Activated CD8-positive, alpha-beta T cell treated with anti-CD3 and anti-CD28 coated beads for 36 hours (primary cell): ENCODE measurements around the gene CCDC141. TPM values are rescaled to one million over a fixed set of nuclear protein-coding genes. Genes with fewer than 3 reads are reported as not detected.

ENCODE experiments used
- ATAC-seq: fragments of 200-7000 bp; cut with Tn5 transposase; one replicate; pipeline ENCODE4 v1.10.0; 2021; ENCODE audit warnings: mild to moderate bottlenecking, moderate library complexity
- CTCF ChIA-PET: fragments of 350-600 bp; sonication (Branson Sonifier 250); formaldehyde crosslinking; loops from one replicate; lab custom pipeline; 2021; ENCODE audit warnings: antibody characterized with exemption; lab: Charles Lee
- POLR2A ChIA-PET: fragments of 350-600 bp; sonication (Branson Sonifier 250); formaldehyde crosslinking; loops from one replicate; lab custom pipeline; 2021; ENCODE audit warnings: antibody characterized with exemption; lab: Charles Lee
- DNase-seq: peaks from one replicate; pipeline ENCODE4 v3.0.0-alpha.2; 2020
- H3K27ac Mint-ChIP-seq: one replicate; pipeline ENCODE4 v1.8.0; 2021; ENCODE audit warnings: mild to moderate bottlenecking, mixed read lengths
- H3K27me3 Mint-ChIP-seq: one replicate; pipeline ENCODE4 v1.8.0; 2021; ENCODE audit warnings: mixed read lengths
- H3K36me3 Mint-ChIP-seq: one replicate; pipeline ENCODE4 v1.8.0; 2021; ENCODE audit warnings: low read depth, mixed read lengths
- H3K4me1 Mint-ChIP-seq: one replicate; pipeline ENCODE4 v1.8.0; 2021; ENCODE audit warnings: low read depth, mixed read lengths
- H3K4me3 Mint-ChIP-seq: one replicate; pipeline ENCODE4 v1.8.0; 2021; ENCODE audit warnings: mild to moderate bottlenecking, moderate library complexity, mixed read lengths
- H3K9me3 Mint-ChIP-seq: one replicate; pipeline ENCODE4 v1.8.0; 2021; ENCODE audit warnings: mixed read lengths
- intact Hi-C: fragments of 100-400 bp; cut with micrococcal nuclease; formaldehyde crosslinking; loops from one replicate; pipeline ENCODE4 v1.10.0; 2022
- total RNA-seq, 2 experiments: library from RNA; stranded (reverse); gene quantifications; one replicate each; pipeline ENCODE4 v1.2.3, GENCODE V29; 2021
- TF ChIP-seq, protein P1 (sequence below): fragments of 200-600 bp; IDR thresholded peaks from one replicate; pipeline ENCODE4 v1.8.0; 2022; ENCODE audit warnings: antibody characterized with exemption, mild to moderate bottlenecking

The CCDC141 gene
- total RNA-seq, 2 experiments from 2014 or later, result 6.5 to 7.8 TPM

DNA sequence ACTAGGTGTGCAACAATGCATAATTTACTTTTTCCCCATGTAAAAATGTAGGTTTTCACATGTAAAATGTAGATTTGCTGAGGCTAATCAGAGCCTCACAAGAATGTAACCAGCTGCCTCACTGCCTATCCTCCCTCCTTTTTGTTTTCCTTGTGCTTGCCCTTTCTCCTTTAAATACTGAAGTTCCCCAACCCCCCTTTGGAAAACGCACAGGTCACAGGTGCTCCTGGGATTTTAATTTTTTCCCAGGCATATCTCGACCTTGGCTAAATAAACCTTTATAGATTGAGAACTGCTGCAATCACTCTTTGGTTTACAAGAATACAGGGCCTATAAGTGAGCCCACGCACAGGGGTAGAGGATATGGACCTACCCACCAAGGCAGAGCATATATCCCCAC, 165.5 kb downstream of the CCDC141 start:
- POLR2A ChIA-PET, result no interaction called here
- TF ChIP-seq, protein P1, sequence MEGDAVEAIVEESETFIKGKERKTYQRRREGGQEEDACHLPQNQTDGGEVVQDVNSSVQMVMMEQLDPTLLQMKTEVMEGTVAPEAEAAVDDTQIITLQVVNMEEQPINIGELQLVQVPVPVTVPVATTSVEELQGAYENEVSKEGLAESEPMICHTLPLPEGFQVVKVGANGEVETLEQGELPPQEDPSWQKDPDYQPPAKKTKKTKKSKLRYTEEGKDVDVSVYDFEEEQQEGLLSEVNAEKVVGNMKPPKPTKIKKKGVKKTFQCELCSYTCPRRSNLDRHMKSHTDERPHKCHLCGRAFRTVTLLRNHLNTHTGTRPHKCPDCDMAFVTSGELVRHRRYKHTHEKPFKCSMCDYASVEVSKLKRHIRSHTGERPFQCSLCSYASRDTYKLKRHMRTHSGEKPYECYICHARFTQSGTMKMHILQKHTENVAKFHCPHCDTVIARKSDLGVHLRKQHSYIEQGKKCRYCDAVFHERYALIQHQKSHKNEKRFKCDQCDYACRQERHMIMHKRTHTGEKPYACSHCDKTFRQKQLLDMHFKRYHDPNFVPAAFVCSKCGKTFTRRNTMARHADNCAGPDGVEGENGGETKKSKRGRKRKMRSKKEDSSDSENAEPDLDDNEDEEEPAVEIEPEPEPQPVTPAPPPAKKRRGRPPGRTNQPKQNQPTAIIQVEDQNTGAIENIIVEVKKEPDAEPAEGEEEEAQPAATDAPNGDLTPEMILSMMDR, result no peak
- no peak overlapping the region for H3K4me3 Mint-ChIP-seq
- peaks cover 6% of the 10 kb centered on the region for H3K36me3 Mint-ChIP-seq
- no peaks in the 10 kb centered on the region for H3K4me1 Mint-ChIP-seq
- no peak for ATAC-seq
- CTCF ChIA-PET, result interaction anchor here (0.7 kb wide), 1 partner anchor 245 kb away, joined by 3 read pairs; no protein-coding TSS in a partner anchor
- intact Hi-C loops, result no loop called here
- no peaks in the 10 kb centered on the region for H3K9me3 Mint-ChIP-seq
- no peaks in the 10 kb centered on the region for H3K27me3 Mint-ChIP-seq
- no peak for DNase-seq
- no peak overlapping the region for H3K27ac Mint-ChIP-seq

DNA sequence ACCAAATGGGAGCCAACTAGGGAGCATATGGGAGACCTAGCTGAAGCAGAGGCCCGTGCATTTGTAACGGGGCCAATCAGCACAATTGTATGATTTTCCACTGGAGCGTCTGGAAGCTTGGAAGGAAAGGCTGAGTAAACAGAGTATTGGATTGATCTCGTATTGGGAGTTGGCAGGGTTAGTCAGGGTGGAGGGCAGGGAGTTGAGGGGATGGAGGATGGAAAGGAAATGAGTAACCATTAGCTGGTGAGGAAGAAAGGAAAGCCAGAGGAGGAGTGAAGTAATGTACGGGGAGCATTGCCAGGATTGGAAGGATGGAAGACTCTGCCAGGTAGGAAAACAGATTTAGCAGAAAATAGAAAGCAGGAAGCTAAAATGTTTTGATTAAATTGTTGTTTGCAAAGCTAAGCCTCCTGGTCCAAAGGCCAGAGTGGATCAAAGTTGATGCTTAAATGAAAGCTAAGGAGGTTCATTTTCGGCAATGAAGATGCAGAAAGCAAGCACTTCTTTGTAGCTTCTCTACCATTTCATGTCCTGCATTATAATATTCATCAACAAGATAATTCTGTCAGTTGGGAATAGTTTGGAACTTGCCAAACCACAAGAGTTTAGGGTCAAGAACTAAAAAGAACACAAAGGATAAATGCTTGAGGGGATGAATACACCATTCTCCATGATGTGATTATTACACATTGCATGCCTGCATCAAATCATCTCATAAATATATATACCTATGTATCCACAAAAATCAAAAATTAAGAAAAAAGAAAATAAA, 167.1 kb downstream of the CCDC141 start:
- peaks cover 6% of the 10 kb centered on the region for H3K36me3 Mint-ChIP-seq
- no peaks in the 10 kb centered on the region for H3K4me1 Mint-ChIP-seq
- no peaks in the 10 kb centered on the region for H3K9me3 Mint-ChIP-seq
- CTCF ChIA-PET, result interaction anchor here (0.9 to 1.6 kb wide), 3 partner anchors 9 to 247 kb away, joined by 3 to 5 read pairs (median 5); no protein-coding TSS in a partner anchor
- POLR2A ChIA-PET, result no interaction called here
- TF ChIP-seq, protein P1, result no peak
- no peaks in the 10 kb centered on the region for H3K27me3 Mint-ChIP-seq
- DNase-seq (no peak), ATAC-seq (no peak)
- no peak overlapping the region for H3K27ac Mint-ChIP-seq
- no peak overlapping the region for H3K4me3 Mint-ChIP-seq
- intact Hi-C loops, result no loop called here

DNA sequence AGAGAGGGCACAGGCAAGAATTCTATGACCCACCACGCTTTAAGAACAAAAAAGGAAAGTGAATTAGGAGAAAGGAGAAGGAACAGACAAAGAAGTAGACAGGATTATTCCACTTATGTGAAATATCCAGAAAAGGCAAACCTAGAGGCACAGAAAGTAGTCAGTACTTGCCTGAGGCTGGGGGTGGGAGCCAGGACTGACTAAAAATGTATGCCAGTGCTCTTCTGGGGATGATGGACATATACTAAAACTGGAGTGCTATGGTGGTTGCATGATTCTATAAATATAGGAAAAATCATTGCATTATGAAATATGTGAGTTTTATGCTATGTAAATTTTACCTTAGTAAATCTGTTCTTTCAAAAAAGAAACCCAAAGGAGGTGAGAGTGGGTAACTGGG, 168.9 kb downstream of the CCDC141 start:
- intact Hi-C loops, result no loop called here
- Mint-ChIP-seq H3K9me3 (no peaks in the 10 kb centered on the region), H3K4me3 (no peak overlapping the region), H3K27me3 (no peaks in the 10 kb centered on the region), H3K36me3 (peaks cover 6% of the 10 kb centered on the region), H3K4me1 (no peaks in the 10 kb centered on the region), H3K27ac (no peak overlapping the region)
- DNase-seq (no peak), ATAC-seq (no peak)
- TF ChIP-seq, protein P1, result no peak
- CTCF ChIA-PET, result no interaction called here
- POLR2A ChIA-PET, result interaction anchor here (0.8 kb wide), 1 partner anchor 9 kb away, joined by 3 read pairs; no protein-coding TSS in a partner anchor

DNA sequence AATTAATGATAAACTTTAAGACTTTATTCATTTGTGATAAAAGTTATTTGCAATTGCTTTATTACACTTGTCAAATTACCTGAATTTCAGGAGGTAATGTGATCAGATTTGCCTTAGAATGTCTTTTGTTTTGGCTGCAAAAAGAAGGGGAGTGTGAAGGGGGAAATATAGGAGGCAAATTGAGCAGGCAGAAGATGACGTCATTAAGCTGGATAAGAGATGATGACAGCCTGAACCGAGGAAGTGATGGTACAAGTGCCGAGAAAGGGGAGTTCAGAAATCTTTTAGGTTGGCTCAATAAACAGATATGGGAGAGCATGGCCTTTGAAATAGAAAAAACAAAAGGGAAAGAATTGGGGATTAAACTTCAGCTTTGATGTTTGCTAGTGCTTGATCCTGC, 169.7 kb downstream of the CCDC141 start:
- Mint-ChIP-seq H3K4me3 (no peak overlapping the region), H3K9me3 (no peaks in the 10 kb centered on the region), H3K27me3 (no peaks in the 10 kb centered on the region), H3K27ac (no peak overlapping the region), H3K4me1 (no peaks in the 10 kb centered on the region), H3K36me3 (peaks cover 6% of the 10 kb centered on the region)
- CTCF ChIA-PET, result interaction anchor here (1.0 to 1.1 kb wide), 2 partner anchors 119 to 249 kb away, joined by 3 read pairs; no protein-coding TSS in a partner anchor
- intact Hi-C loops, result no loop called here
- POLR2A ChIA-PET, result interaction anchor here (0.8 kb wide), 1 partner anchor 10 kb away, joined by 3 read pairs; no protein-coding TSS in a partner anchor
- no peak for DNase-seq
- TF ChIP-seq, protein P1, result no peak
- ATAC-seq, result no peak

DNA sequence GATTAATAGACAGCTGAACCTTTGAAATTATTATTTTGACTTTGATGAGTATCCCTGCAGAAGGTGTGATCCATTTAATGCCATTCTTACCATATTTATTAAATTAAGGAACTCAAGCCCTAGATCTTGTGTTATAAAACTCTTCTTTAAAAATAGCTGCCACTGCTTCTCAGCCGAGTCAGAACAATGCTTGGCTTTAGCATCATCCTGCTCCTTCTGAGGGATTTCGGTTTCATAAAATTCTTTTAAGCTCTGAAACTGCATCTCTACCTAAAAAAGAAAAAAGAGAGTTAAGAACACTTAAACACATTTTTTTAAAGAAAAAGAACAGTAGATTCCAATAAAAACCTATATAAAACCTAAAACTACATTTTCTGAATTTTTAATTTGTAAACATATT, 172.1 kb downstream of the CCDC141 start:
- no peak overlapping the region for H3K4me3 Mint-ChIP-seq
- POLR2A ChIA-PET, result no interaction called here
- no peak for DNase-seq
- no peaks in the 10 kb centered on the region for H3K27me3 Mint-ChIP-seq
- TF ChIP-seq, protein P1, result no peak
- peaks cover 4% of the 10 kb centered on the region for H3K36me3 Mint-ChIP-seq
- H3K9me3 Mint-ChIP-seq, result no peaks in the 10 kb centered on the region
- intact Hi-C loops, result no loop called here
- no peak for ATAC-seq
- no peak overlapping the region for H3K27ac Mint-ChIP-seq
- H3K4me1 Mint-ChIP-seq, result no peaks in the 10 kb centered on the region
- CTCF ChIA-PET, result interaction anchor here (2.0 kb wide), 1 partner anchor 13 kb away, joined by 7 read pairs; no protein-coding TSS in a partner anchor
